Common myeloid progenitor, CD34-positive (primary cell): ENCODE data around the gene RABL3.
"Not testable (repeated sequence)": the region's sequence is repeated elsewhere in the genome, so short reads cannot be mapped to it uniquely, and the experiment has no call there.

ENCODE experiments used
- CTCF ChIA-PET: fragments of 350-600 bp; sonication (Branson Sonifier 250); formaldehyde crosslinking; loops from one replicate; lab custom pipeline; 2021; ENCODE audit warnings: antibody characterized with exemption; lab: Charles Lee
- POLR2A ChIA-PET: fragments of 350-600 bp; sonication (Branson Sonifier 250); formaldehyde crosslinking; loops from one replicate; lab custom pipeline; 2021; ENCODE audit warnings: antibody characterized with exemption; lab: Charles Lee
- DNase-seq, 3 donors: peaks; one replicate each; pipeline versions ENCODE4 v3.0.0 to v3.0.0-alpha.2; 2013
- H3K27ac ChIP-seq, 2 experiments: 1 replicate in 1 of 2; 2 replicates in 1 of 2; pipeline ENCODE4 v1.7.0; 2013; ENCODE audit warnings: inconsistent platforms in 2 of 2, low read length in 2 of 2, mild to moderate bottlenecking in 2 of 2, low read depth in 1 of 2, moderate library complexity in 1 of 2; ENCODE audit not compliant: severe bottlenecking in 2 of 2, insufficient read depth in 1 of 2, poor library complexity in 1 of 2
- H3K27me3 ChIP-seq, 5 experiments: replicated peaks in 2 of 5; 1 replicate in 3 of 5; 2 replicates in 2 of 5; pipeline versions ENCODE4 v1.6.1 to v1.7.0; 2013; ENCODE audit warnings: low read length in 4 of 5, mild to moderate bottlenecking in 2 of 5, moderate library complexity in 2 of 5, inconsistent platforms in 1 of 5; ENCODE audit not compliant: insufficient read depth in 5 of 5, control insufficient read depth in 4 of 5
- H3K36me3 ChIP-seq, 4 experiments: 1 replicate in 2 of 4; 2 replicates in 2 of 4; pipeline versions ENCODE4 v1.6.1 to v1.7.0; 2013; ENCODE audit warnings: low read length in 3 of 4, control low read depth in 1 of 4, mild to moderate bottlenecking in 1 of 4; ENCODE audit not compliant: control insufficient read depth in 4 of 4, insufficient read depth in 4 of 4
- H3K4me1 ChIP-seq, 4 experiments: 1 replicate in 3 of 4; 2 replicates in 1 of 4; pipeline versions ENCODE4 v1.6.1 to v1.7.1; 2013; ENCODE audit warnings: low read length in 3 of 4, mild to moderate bottlenecking in 3 of 4, control low read depth in 1 of 4, inconsistent platforms in 1 of 4, moderate library complexity in 1 of 4; ENCODE audit not compliant: control insufficient read depth in 4 of 4, insufficient read depth in 4 of 4; ENCODE audit errors: control extremely low read depth in 1 of 4
- H3K4me3 ChIP-seq, 7 experiments: 1 replicate in 4 of 7; 2 replicates in 3 of 7; pipeline versions ENCODE4 v1.5.1 to v1.7.0; 2013; ENCODE audit warnings: mild to moderate bottlenecking in 7 of 7, low read length in 6 of 7, moderate library complexity in 6 of 7, inconsistent platforms in 2 of 7, low read depth in 2 of 7, control low read depth in 1 of 7; ENCODE audit not compliant: insufficient read depth in 4 of 7, control insufficient read depth in 1 of 7; ENCODE audit errors: extremely low read depth in 1 of 7
- H3K9me3 ChIP-seq, 5 experiments: 1 replicate in 4 of 5; 2 replicates in 1 of 5; pipeline versions ENCODE4 v1.6.1 to v1.7.1; 2013; ENCODE audit warnings: low read length in 4 of 5, mild to moderate bottlenecking in 2 of 5, inconsistent platforms in 1 of 5, low read depth in 1 of 5, moderate library complexity in 1 of 5; ENCODE audit not compliant: control insufficient read depth in 4 of 5, insufficient read depth in 2 of 5; ENCODE audit errors: control extremely low read depth in 1 of 5
- WGBS: methylation state at CpG from one replicate; pipeline ENCODE4 v1.1.5; 2013; ENCODE audit not compliant: insufficient coverage; 5-methylcytosine and 5-hydroxymethylcytosine counted together

Gene RABL3

DNA sequence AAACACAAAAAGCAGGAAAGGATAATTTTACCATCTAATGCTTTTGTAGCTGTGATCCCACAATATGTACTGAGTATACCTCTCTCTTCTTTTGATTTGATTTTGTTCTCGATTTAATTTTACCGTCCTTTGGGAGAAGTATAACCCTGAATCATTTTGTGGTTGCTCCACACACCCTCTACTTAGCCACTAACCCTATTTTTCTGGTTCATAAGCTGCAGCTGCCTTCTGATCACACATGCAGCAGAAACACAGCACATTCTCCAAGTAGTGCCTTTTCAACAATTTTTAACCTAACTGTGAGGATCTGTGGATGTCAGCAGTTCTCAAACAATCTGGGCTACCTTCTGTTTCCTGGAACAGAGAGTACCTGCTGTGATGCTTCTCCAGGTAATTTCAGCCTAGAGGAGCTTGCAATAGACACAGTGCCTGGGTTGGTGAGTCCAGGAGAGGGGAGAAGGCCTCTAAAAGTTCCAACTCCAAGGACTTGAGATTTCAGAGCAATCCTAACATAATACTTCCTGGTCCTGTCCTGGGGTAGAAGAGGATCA, 100.5 kb downstream of the RABL3 start:
- peak in 2 of 3 donors; percentile 37 to 50 for DNase-seq
- Histone ChIP-seq H3K27ac (peak overlapping the region; percentile 65 to 88), H3K4me1 (peaks cover 3 to 51% (median 12%) of the 10 kb centered on the region in 4 experiments), H3K27me3 (no peaks in the 10 kb centered on the region), H3K4me3 (no peak overlapping the region), H3K36me3 (no peaks in the 10 kb centered on the region), H3K9me3 (peaks cover 0 to 3% (median 0%) of the 10 kb centered on the region in 5 experiments)
- 93% methylated on average over 2 of the region's 2 CpGs for WGBS
- ChIA-PET POLR2A (interaction anchor here (0.9 kb wide), 1 partner anchor 44 kb away, joined by 3 read pairs; no protein-coding TSS in a partner anchor), CTCF (interaction anchor here (0.9 kb wide), 1 partner anchor 68 kb away, joined by 3 read pairs; no protein-coding TSS in a partner anchor)

- ChIA-PET CTCF (no interaction called here), POLR2A (no interaction called here)
- Histone ChIP-seq H3K4me1 (peaks cover 3 to 46% (median 12%) of the 10 kb centered on the region in 4 experiments), H3K27me3 (no peaks in the 10 kb centered on the region), H3K27ac (no peak overlapping the region), H3K9me3 (peaks cover 0 to 3% (median 0%) of the 10 kb centered on the region in 5 experiments), H3K36me3 (no peaks in the 10 kb centered on the region), H3K4me3 (no peak overlapping the region)
- no peak for DNase-seq
- 100% methylated on average over 1 of the region's 1 CpG for WGBS
Observed at GRCh38 chr3:120640231-120640630, 102.1 kb downstream of the RABL3 start.

DNA sequence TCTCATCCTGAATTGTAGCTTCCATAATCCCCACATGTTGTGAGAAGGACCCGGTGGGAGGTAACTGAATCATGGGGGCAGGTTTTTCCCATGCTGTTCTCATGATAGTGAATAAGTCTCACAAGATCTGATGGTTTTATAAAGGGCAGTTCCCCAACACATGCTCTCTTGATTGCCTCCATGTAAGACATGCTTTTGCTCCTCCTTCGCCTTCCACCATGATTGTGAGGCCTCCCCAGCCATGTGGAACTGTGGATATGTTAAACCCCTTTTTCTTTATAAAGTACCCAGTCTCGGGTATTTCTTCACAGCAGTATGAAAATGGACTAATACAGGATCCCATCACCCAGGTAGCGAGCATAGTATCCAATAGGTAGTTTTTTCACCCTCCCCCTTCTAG, 103.5 kb downstream of the RABL3 start:
- H3K36me3 ChIP-seq, DNase-seq, H3K27me3 ChIP-seq, POLR2A ChIA-PET, H3K27ac ChIP-seq, H3K4me3 ChIP-seq, H3K9me3 ChIP-seq, CTCF ChIA-PET: not testable (repeated sequence)
- 100% methylated on average over 1 of the region's 4 CpGs for WGBS
- peaks cover 3 to 34% (median 12%) of the 10 kb centered on the region in 4 experiments for H3K4me1 ChIP-seq

DNA sequence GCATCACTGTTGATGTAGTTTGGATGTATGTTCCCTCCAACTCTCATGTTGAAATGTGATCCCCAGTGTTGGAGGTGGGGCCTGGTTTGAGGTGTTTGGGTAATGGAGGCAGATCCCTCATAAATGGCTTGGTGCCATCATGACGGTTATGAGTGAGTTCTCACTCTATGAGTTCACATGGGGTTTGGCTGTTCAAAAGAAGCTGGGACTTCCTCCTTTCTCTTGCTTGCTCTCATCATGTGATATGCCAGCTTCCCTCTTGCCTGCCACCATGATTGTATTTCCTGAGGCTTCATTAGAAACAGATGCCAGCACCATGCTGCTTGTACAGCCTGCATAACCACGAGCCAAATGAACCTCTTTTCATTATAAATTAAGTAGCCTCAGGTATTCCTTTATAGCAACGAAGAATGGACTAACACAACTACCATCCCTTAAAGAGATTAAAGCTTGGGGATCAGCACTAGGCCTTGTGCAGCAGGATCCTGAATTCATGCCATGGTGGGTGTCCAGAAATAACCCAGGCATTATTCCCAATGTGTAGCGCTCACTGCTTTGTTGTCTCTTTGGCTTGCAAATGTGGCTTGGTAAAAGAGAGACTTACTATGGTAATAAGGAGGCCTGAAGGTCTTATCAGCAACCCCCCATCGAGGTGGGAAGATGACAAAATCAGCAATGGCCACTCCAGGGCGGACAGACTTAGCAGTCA, 104.3 kb downstream of the RABL3 start:
- ChIA-PET POLR2A (no interaction called here), CTCF (no interaction called here)
- H3K36me3 ChIP-seq = no peaks in the 10 kb centered on the region
- H3K27me3 ChIP-seq = no peaks in the 10 kb centered on the region
- H3K27ac ChIP-seq = no peak overlapping the region
- peaks cover 0 to 3% (median 0%) of the 10 kb centered on the region in 5 experiments for H3K9me3 ChIP-seq
- peak in 2 of 3 donors; percentile 56 to 69 for DNase-seq
- peaks cover 3 to 29% (median 12%) of the 10 kb centered on the region in 4 experiments for H3K4me1 ChIP-seq
- WGBS = 91% methylated on average over 5 of the region's 6 CpGs
- H3K4me3 ChIP-seq = peak overlapping the region in 1 of 7 experiments; percentile 16

DNA sequence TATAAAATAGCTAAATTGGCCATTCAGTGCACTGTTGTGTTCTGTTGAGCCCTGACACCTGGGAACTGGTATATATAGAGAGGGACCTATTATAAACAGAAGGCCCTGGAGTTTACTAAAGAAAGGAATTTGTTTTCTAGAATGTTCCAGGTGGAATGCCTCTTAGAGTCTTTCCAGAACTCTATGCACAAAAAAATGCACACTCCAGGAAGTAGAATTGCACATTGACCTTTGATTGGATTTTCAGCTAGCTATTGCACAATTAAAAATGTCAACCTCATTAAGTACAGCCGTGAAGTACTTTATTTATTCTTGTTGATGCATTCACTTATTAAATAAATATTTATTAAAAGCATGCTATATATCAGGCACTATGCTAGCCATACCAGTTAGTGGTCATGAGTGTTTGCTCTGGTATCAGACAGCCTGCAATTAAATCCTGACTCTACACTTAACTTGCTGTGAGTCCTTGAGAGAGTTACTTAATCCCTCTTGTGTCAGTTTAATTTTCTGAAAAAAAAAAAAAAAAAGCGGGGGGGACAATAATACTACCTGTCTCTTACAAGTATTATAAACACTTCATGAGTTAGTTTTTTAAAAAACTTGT, 105.4 kb downstream of the RABL3 start:
- WGBS = no CpG with 5 or more reads among the region's 2 CpGs
- no peak for DNase-seq
- peaks cover 0 to 3% (median 0%) of the 10 kb centered on the region in 5 experiments for H3K9me3 ChIP-seq
- no peak overlapping the region for H3K27ac ChIP-seq
- no peaks in the 10 kb centered on the region for H3K36me3 ChIP-seq
- POLR2A ChIA-PET = no interaction called here
- H3K4me1 ChIP-seq = peaks cover 2 to 19% (median 3%) of the 10 kb centered on the region in 4 experiments
- H3K4me3 ChIP-seq = no peak overlapping the region
- no peaks in the 10 kb centered on the region for H3K27me3 ChIP-seq
- CTCF ChIA-PET = interaction anchor here (0.7 kb wide), 1 partner anchor 36 kb away, joined by 3 read pairs; no protein-coding TSS in a partner anchor
